HG03139 (cell line): ENCODE measurements around the gene BMX.

Source experiments
- ATAC-seq: cut with Tn5 transposase; IDR thresholded peaks from one replicate; pipeline ENCODE4 v1.9.1; 2021; ENCODE audit not compliant: unreplicated experiment

BMX gene

DNA sequence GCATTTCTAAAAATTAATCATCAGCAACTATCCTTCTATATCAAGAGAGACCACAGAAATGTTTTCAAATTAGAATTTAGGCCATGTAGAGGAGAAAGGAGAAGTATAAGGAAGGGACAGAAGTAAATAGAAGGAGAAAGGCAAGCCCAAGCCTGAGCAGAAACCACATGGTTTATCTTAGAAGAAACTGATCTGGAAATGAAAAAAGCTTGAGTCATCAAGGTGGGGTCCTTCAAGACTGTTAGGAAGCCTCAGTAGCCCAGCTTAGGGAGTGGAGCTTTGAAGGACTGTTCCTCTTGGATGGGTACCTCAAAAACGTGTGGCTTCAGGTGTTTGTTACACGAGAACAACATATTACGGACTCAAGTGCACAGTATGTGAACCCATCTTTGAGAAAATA is 4.5 kb downstream of the BMX start:
- ATAC-seq: no peak

DNA sequence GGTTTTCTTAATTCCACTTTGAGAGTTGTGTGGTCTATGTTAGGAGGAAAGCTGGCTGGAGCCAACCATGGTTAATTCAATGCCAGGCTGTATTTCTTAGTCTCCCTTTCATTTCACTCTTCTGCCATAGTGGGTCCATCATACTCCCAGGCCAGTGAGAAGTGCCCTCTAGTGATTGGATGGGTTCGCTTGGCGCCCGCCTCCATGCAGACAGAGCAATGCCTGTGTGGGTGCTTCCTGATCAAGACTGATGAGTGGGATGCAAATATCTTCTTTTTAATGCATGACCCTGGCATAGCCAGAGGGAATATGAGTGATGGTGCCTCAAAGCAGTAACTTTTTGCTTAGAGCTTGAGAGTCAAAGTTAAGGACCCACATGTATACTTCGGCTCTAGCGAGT is 6.4 kb downstream of the BMX start:
- no peak for ATAC-seq

DNA sequence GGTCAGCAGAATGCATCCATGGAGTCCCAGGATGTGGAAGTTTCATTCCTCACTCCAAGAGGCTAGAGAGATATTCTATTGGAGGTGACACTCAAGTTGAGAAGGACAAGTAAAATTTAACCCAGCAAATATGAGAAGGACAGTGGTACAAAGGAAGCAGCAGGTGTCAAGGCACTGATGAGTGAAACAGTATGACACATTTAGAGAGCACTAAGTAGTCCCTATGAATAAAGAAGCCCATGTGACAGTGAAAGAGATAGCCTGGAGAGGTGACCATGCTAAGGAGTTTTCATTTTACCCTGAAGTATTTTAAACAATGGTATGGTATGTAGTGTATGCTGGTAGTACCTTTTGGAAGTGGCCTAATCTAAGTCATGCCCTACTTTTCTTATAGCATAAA is 9.2 kb downstream of the BMX start:
- ATAC-seq: no peak

DNA sequence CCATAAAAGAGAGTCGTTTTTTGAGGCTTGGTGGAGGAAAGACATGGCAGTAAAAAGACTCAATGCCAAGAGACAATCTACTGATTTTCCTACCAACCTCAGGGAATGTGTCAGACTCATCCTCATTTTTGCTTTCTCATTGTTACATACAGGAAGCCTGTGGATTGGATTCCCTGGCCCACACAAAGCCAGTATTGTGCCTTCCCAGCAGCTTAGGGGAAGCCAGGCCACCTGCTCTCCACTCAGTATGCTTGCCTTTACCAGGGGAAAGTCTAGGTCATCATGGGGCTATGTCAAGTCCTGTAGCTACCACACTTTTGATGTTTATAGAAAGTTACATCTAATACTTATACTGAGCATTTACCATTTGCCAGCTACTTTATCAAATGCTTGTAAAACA is 11.0 kb downstream of the BMX start:
- ATAC-seq: no peak

DNA sequence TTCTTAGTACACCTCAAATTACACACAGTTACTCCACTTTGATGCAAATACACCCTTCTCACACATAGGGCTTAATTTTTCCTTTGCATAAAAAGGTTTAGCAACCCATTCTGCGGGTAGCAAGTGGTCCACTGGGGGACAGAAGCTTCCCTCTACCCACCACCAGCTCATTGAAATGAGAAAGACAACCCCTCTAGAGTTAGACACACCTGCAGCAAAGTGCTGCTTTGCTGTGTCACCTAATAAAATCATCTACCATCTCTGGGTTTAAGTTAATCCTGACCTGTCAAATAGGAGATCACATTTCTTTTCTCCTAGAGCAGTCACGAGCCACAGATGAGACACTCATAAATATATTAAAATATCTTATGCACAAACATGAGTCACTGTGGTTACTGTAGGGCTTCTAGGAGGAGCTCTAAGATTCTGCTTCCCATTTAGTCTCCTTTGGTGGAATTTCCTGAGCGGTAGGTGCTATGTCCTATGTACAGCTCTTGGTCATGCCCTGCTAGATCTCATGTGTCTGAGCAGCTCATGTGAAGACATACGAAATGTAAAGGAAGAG is 11.9 kb downstream of the BMX start:
- ATAC-seq: no peak

DNA sequence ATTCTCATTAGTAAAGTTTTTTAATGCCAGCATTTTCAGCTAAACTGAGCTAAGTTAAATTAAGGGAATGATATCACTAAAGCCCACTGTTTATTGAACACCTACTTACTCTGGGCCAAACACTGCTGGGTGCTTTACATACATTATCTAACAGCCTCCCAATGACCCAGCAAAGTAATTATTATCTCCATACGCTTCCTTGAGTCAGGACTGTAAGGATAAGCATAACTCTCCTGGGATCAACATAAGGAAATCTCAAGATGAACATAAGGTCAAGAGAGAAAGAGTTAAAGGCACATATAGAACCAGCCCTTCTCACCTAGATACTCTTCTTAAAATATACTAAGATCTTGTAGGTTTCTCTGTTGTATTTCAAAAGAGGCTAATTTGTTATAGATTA is 13.7 kb downstream of the BMX start:
- ATAC-seq: no peak

DNA sequence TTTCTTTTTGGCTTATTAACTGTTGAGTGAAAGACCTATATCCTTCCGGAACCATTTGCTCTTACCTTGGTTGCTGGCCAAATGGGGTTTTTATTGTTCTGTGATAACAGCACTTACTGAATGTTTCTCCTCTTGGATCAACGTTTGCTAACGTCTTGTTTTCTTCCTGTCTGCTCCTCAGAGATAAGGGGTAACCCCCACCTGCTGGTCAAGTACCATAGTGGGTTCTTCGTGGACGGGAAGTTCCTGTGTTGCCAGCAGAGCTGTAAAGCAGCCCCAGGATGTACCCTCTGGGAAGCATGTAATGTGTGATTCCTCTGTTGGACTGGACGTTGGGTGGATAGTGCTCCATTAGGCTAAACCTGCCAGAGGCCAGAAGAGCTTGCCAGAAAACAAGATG is 15.3 kb downstream of the BMX start:
- no peak for ATAC-seq

DNA sequence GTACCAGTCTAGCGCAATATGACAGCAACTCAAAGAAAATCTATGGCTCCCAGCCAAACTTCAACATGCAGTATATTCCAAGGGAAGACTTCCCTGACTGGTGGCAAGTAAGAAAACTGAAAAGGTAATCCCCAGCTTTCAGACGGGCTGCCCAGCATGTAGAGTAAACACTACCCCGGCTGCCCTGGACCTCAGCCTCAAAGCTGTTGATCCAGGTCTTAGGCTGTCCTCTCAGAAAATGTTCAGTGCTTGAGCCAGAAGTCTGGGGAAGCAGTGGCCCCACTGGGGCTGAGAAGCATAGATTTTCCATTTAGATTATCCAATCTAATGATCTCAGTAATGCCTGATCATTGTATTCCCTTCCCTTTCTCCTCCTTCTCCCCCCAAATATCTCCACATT is 21.9 kb downstream of the BMX start:
- no peak for ATAC-seq

DNA sequence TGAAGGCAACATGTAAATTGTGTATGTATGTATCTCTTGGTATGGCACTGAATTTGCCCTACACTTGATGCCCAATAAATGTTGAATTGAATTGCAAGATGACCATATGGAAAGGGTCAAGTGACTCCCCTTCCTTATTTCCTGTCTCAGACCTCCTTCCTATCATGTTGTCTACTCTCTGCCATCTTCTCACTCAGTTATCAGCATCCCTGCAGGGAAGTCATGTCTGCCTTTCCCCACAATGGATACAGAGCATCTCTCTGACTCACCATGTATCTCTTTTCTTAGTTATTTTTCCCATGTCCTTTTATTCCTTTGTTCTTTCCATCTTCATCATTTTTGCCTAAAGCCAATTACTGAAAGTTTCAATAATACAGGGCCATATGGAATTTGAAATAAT is 22.5 kb downstream of the BMX start:
- no peak for ATAC-seq

DNA sequence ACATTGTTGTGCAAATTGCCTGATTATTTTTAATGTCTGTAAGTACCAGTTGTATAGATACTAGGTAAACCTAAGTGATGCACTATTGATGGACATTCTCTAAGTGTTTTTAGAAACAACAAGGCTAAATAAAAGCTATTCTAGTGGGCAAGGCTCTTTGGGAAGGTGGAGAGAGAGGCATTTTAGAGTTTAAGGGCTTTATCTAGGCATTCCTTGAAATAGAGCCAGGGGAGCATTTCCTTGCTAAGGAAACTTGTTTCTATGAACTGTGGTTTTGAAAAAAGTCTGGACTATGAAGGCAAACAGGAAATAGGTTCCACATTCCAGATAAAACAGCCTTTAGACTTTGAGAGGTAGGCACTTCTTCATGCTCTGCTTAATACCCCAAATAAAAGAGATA is 23.8 kb downstream of the BMX start:
- ATAC-seq: no peak

DNA sequence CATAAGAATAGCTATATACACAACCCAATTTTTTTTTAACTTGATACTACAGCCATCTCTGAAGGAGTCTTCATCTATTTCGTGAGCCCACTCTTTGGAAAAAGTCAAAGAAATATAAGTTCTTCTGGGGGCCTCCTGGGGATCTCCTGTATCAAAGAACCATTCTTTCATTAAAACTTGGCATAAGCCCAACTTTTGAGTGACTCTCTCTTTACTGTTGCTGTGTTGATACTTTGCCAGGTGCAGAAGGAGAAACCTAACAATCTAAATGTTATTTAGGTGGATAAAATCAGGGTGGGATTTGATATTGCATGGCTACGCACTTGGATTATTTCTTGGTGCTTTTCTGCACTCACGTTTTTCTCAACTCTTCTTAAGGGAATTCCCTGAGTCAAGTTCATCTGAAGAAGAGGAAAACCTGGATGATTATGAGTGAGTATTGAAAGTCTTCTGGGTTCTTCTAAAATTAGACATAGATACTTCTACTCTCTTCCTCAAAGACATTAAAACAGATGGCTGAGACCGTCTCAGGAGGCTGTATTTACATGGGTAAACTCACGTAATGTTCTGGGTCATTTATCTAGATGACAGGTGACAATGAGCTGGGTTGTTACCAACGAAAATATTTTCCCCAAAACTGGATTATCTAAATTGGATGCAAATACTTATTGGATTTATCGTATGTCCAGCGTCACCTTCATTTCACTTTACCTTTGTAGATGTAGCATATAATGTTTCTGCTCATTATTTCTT is 25.2 kb downstream of the BMX start:
- no peak for ATAC-seq

DNA sequence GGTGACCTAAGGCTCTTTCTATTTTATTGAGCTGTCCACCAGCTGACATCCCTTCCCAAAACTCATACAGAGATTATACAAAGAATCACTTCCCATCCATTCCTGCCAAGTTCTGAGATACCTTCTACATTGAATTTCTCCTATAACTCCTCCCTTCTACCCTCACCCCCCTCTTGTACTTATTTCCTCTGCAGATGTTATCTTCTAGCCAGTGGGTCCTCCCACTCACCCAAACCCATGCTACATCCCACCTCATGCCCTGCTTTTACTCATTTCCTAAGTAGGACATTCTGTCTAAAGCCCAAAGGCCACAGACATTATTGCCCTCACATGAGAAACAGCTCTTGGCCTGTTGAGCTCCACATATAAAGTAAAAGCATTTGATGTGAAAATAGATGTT is 28.6 kb downstream of the BMX start:
- no peak for ATAC-seq

DNA sequence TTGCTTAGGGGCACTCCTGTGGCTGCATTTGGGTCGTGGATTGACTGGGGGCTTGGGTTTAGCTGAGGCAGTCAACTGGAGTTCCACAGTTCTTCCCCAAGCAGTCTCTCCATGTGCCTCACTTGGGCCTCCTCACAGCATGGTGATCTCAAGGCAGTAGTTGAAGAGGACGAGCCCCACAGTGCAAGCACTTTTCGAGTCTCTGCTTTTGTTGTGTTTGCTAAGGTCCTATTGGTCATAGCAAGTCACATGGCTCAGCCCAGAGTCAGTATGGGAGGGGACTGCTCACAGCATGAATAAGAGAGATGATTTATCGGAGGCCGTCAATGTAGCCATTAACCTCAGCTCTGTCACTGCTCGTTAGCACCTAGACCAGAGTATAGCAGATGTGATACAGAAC is 29.7 kb downstream of the BMX start:
- ATAC-seq: no peak

DNA sequence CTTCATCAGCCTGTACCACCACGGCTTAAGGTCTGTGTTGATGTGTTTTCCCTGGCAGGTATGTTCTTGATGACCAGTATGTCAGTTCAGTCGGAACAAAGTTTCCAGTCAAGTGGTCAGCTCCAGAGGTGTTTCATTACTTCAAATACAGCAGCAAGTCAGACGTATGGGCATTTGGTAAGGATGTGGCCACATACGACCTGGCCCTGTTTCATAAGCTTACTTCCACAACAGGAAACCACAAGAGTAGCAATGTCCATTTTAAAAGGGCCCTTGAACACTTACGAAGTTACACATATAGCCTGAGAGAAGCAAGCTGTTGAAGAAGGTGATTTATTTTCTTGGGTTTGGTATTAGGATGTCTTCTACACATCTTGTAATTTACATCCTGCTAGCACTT is 46.1 kb downstream of the BMX start:
- ATAC-seq: no peak

DNA sequence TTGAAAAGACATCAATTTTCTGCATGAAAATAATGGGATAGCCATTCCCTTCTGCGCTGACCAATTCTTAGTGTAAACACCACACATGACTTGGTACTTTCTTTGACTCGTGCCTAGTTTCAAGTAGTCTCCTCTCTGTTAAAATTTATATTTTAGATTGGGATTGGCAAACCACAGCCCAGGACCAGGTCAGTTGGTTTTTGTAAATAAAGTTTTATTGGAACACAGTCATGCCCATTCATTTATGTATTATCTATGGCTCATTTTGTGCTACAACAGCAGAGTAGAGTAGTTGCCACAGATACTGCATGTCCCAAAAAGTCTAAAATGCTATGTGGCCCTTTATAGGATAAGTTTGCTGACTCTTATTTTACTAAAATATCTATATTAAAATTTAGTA is 46.7 kb downstream of the BMX start:
- ATAC-seq: no peak

DNA sequence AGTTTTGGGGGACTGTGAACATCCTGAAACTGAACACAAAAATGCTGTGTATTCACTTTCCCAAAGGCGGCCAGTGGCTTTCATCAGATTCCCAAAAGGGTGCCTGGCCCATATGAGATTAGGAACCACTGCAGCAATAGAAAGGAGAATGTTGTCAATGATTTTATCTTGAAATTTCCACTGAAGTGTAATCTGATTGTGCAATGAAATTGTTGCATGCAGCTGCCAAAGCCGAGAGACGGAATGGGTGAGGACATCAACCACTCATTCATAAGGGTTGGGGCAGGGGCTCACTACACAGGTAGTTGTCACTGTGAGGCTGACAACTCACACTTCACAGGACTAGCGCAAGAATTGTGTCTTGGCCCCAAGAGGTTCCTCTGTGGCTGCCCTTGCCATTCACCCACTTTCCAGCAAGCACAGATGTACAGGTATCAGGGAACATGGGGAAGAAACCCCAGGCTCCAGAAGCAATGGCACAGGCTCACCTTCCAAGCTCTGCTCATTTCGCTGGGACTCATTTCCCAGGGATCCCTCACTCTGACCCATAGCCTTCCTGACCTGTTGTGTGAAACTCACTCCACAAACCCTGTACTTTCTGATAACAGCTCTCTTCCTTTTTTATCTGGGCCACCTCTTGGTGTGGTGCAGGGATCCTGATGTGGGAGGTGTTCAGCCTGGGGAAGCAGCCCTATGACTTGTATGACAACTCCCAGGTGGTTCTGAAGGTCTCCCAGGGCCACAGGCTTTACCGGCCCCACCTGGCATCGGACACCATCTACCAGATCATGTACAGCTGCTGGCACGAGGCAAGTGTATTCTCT is 48.8 kb downstream of the BMX start:
- no peak for ATAC-seq

DNA sequence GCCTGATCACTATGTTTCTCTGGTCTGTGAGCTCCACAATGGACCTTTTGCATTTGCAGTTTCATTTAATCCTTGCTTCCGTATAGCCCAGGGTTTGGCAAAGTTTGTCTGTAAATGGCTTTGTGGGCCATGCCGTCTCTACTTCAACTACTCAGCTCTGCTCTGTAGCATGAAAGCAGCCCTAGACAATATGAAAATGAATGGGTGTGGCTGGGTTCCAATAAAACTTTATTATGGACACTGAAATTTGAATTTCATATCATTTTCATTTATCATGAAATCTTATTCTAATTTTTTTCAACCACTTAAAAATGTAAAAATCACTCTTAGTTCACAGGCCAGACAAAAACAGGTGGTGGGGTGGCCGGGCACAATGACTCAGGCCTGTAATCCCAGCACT is 58.6 kb downstream of the BMX start:
- ATAC-seq: no peak

DNA sequence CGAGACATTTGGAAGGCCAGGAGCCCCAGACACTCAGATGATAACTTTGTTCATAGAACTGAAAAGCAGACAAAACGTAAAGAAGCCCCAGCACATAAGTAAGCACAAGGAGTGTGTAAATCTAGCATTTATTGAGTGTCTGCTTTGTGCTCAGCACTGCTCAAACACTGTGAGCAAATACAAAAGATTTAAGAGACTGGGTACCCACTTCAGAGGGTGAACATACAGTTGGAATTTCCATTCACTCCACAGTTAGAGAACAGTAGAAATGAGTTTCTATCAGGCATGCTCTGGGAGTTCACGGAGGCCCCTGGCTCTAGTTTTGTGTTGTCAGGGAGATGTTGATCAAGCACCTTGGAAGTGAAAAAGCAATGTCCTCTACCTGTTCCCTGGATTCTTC is 60.3 kb downstream of the BMX start:
- ATAC-seq: no peak

DNA sequence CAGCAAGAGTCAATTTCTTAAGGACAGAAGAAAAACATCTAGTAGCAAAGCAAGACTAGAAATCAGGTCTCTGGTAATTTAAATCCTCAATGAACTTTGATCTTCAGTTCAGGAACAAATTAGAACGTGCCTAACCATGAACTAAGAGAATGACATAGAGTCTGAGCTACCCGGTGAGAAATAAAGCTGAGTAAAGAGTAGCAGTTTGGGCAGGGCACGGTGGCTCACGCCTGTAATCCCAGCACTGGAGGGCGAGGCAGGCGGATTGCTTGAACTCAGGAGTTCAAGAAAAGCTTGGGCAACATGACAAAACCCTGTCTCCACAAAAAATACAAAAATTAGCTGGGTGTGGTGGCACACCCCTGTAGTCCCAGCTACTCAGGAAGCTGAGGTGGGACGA is 62.4 kb downstream of the BMX start:
- no peak for ATAC-seq

DNA sequence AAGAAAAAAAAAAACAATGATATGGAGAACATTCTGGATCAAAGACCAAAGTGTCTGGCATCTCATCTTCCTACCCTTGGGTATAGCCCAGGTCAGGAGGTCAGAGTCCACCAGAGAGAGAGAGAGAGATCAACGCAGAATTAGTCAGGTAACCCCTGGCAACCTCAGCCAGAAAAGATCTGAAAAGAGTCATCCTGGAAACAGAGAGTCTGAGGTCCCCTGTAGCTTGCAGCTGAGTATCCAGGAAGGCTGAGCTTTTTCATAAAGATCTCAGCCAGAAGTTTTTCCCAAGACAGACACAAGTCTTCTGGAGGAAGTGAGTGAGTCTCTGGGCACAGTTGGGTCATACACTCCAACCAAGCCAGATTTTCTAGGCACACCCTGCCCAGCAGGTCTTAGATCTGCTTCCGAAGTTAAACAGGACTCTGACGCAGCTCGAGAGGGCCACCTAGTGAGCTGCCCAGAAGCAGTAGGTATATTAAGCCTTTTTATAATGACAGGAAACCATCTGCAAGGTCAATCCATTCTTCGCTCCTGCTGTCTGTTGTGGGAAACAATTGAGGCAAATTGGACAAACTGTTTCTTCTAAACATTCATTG is 64.5 kb downstream of the BMX start:
- ATAC-seq: no peak

DNA sequence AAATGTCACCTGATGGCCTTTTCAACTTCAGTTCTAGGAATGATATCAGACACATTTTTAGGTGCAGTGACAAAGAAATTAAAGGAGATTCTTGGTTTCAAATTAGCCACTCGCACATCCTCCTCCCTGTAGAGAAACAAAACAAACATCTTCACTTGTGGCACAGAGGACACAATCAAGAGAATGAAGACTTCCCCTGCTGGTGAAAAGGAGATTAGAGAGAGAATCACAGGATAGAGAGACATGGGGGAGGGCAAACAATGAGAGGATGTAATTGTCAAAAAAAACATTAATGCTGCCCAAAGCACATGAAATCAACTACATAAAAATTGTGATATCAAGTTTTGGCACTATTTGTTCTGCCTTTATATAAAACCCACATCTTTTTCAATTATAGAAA is 65.6 kb downstream of the BMX start:
- ATAC-seq: no peak

DNA sequence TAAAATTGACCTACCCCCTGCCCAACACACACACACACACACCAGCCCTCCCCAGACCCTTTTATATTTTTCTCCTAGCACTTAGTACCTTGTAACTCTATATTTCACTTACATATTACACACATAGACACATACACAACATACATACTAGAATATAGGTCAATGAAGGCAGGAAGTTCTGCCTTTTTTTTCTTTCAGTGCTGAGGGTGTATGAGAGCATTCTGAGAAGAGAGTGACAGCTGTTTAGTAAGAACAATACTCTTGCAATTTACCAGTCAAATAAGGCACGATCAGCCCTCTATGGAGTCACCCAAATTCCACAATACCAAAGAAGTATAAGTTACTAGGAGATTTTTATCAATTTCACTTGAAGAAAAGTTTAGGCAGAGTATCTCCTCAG is 66.7 kb downstream of the BMX start:
- ATAC-seq: no peak
